Fibroblast of skin of right biceps (primary cell): ENCODE results near the gene SLC25A48.

Experiments used
- DNase-seq: peaks from one replicate; pipeline ENCODE4 v3.0.0-alpha.2; 2013

The SLC25A48 gene

GRCh38 chr5:135885031-135885430, 50.6 kb downstream of the SLC25A48 start:
- DNase-seq = no peak

GRCh38 chr5:135886136-135886535, 51.7 kb downstream of the SLC25A48 start:
- DNase-seq = no peak

- DNase-seq = peak; percentile 70
Measured at GRCh38 chr5:135887447-135887864, 53.0 kb downstream of the SLC25A48 start.

- DNase-seq = peak; percentile 27
Measured at GRCh38 chr5:135887881-135888614, 53.6 kb downstream of the SLC25A48 start.

GRCh38 chr5:135890296-135890695, 55.8 kb downstream of the SLC25A48 start:
- DNase-seq = no peak

GRCh38 chr5:135890867-135891266, 56.4 kb downstream of the SLC25A48 start:
- no peak for DNase-seq

GRCh38 chr5:135891268-135891667, 56.8 kb downstream of the SLC25A48 start:
- no peak for DNase-seq

GRCh38 chr5:135891791-135892190, 57.3 kb downstream of the SLC25A48 start:
- no peak for DNase-seq

GRCh38 chr5:135894276-135894675, 59.8 kb downstream of the SLC25A48 start:
- DNase-seq = no peak

GRCh38 chr5:135894789-135895188, 60.3 kb downstream of the SLC25A48 start:
- DNase-seq = no peak

GRCh38 chr5:135895474-135896006, 61.1 kb downstream of the SLC25A48 start, which contains the start of gene IL9:
Gene IL9, minus strand, starts transcription at chr5:135895841. Its CDS starts 25 bp downstream, at chr5:135895816.
- DNase-seq = no peak

- DNase-seq = no peak
Measured at GRCh38 chr5:135898651-135899050, 64.2 kb downstream of the SLC25A48 start.

GRCh38 chr5:135900276-135900675, 65.8 kb downstream of the SLC25A48 start:
- no peak for DNase-seq

- no peak for DNase-seq
Measured at GRCh38 chr5:135901633-135902032, 67.2 kb downstream of the SLC25A48 start.

GRCh38 chr5:135905144-135905543, 70.7 kb downstream of the SLC25A48 start:
- no peak for DNase-seq

GRCh38 chr5:135913713-135914626, 79.5 kb downstream of the SLC25A48 start:
- DNase-seq = no peak

GRCh38 chr5:135915466-135916001, 81.1 kb downstream of the SLC25A48 start:
- DNase-seq = no peak

- no peak for DNase-seq
Measured at GRCh38 chr5:135916638-135917263, 82.3 kb downstream of the SLC25A48 start.

- no peak for DNase-seq
Measured at GRCh38 chr5:135920199-135920598, 85.7 kb downstream of the SLC25A48 start.

- peak; percentile 39 for DNase-seq
Measured at GRCh38 chr5:135921388-135921787, 86.9 kb downstream of the SLC25A48 start.

- no peak for DNase-seq
Measured at GRCh38 chr5:135930029-135930948, 95.8 kb downstream of the SLC25A48 start.

GRCh38 chr5:135930949-135931295, 96.5 kb downstream of the SLC25A48 start:
- DNase-seq = no peak
